Hematopoietic multipotent progenitor cell treated with erythropoietin and hydrocortisone succinate and interleukin-3 and kit ligand, for 6 days (in vitro differentiated cells): Measurements from ENCODE around the gene FTHL17.

ENCODE experiments used
- DNase-seq: peaks from one replicate; pipeline ENCODE4 v3.0.0-alpha.2; 2015

FTHL17 gene

DNA sequence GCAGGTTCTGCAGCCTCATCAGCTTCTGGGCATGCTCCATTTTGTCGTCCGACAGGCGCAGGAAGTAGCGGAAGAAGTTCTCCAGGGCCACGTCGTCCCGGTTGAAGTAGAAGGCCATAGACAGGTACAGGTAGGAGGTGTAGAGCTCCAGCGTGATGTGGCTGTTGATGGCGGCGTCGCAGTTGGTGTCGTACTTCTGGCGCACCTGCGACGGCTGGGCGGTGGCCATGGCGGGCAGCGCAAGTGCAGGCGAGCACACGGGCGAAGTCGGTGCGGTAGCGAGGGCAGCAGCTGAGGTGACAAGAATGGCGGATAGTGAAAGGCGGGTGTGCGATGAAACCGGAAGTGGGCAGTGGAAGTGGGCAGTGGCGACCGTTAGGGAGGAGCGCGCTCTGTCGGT lies at the start of gene FTHL17:
Gene FTHL17, minus strand, starts transcription at position 317 of the 400 bp plus-strand sequence. Its CDS starts 88 bp downstream, at position 229.
- no peak for DNase-seq

DNA sequence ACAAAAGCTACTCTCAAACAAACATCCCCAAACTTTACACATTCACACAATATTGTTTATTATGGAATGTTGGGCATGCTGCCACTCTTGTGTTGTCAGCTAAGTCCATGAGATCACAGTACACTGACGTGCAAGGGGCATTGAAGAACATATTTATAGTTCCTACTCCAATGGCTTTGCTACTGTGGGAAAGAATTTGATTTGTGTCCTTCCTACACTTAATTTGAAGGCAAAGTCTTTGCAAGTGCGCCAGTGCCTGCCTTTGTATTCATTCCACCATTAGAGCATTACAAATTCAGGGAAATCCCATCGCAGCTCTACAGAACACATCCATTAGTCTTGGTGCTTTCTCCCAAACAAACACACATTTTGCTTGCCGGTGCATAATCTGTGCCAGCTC lies 45.4 kb upstream of the FTHL17 start:
- DNase-seq = no peak

DNA sequence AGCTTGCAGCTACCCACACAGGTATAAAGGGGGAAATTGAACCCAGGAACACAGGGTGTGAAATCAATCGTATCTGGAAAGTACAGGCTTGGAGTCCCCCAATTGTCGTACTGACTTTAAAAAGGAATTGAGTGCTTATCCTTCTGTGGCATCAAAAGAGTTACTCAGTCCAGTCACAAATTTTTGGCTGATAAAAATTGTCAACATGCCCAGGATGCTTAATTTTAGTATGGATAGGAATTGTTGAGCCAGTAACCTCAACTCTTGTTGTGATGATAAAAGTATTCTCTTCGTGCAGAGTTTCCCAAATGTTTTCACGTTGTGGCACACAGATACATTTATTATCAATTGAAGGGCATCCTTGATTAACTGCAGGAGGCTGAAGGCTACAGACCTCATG lies 43.6 kb upstream of the FTHL17 start:
- DNase-seq = no peak

DNA sequence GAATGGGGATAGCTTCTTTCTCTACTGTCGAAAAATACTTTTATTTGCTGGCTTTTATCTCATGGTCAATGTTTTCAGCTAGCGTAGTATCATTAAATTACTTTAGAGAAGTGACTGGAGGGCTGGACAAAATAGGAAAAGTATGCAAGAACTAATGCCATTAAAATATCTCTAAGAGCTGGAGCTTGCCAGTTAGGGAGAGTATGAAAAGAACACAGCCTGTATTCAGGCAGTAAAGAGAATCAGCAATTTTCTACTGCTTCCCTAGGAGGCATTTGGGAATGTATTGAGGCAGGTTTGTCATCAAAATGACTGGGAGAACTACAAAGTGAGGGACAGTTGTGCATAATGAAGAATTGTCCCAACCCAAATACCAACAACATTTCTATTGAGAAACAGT lies 43.0 kb upstream of the FTHL17 start:
- no peak for DNase-seq

DNA sequence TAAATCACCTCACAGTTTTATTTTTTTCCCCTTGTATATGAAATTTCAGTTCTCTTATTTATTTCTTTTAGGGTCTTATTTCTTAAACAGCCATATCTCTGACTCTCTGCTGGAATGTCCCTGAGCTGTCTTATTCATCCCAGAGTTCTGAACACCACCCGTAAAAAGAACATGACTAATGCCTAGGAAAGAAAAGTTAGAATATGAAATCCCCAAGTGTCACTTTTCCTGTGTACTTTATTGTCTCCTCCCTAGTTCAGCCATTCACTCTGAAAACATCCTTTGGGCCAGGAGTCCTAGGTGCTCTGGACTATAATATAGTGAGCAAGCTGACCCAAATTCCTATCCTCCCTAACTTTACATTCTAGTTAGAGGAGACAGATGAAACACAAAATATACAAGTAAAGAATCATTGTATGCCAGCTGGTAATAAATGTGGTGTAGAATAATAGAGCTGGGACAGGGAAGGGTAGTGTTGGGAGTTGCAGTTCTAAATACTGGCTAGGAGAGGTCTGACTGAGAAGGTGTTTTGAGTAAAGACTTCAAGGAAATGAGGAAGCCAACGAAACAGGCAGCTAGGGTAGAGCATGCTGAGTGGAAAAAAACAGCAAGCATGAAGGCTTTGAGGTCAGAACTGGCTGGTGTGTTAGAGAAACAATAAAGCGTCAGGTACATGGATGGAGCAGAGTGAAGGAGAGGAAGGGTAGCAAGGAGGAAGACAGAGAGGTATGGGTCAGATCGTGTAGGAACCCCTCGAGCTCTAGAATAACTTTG lies 40.6 kb upstream of the FTHL17 start:
- no peak for DNase-seq

DNA sequence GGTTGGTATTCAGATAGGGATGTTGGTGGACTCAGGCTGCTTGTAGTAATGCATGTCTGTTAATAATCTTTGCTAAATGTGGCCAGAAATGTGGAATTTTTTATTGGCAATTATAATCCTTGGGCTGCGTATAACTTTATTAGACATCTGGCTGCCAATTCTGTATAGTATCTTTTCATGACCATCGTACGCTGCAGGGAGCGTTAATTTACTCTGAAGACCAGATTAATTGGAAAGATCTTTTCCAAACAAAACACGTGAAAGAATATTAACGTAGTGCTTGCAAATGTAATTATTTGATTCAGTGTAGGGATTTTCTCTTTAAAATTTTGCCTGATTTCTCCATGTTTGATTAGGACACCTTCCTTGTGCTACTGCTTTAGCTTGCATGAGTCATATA lies 38.8 kb upstream of the FTHL17 start:
- DNase-seq = no peak

DNA sequence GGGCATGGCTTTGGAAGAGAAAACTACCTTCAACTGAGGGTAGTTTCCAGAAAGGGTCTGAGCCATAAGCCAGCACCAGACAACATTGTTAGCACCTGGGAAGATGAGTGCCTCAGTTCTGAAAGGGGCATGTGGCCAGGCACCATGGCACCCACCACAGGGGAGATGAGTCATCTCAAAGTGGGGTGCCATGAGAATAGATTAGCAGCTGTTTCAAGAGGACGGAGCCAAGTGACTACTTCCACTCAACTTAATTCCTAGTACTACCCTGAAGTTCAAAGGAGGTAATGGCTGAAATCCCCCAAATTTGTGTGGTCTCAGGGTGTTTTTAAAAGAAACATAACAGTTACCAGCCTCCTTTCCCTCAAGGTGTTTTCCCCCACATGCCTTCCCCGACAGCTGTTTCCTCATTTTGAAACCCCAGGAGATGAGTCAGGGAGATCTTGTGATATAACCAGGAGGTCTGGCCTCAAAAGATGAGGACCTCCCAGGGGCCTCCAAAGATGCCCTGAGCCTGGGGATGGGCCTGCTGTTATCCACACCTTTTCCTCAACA lies 27.8 kb upstream of the FTHL17 start:
- DNase-seq = peak; percentile 18

DNA sequence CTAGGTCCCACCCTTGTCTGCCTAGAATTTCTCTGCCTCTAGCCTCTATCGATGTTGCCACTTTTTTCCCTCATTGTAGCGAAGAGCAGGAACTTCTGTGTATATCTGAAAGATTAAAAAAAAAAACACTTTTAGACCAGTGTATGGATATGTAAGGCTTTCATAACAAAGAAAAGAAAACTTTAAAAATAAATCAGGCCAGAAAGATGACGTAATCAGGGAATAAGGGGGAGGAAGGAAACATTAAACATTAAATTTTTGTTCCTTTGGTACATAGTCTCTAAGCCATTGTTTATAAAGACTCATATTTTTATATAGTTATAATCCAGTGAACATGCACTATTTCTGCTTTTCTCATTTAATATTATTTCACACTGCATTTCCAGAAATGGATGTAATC lies 26.2 kb upstream of the FTHL17 start:
- no peak for DNase-seq

DNA sequence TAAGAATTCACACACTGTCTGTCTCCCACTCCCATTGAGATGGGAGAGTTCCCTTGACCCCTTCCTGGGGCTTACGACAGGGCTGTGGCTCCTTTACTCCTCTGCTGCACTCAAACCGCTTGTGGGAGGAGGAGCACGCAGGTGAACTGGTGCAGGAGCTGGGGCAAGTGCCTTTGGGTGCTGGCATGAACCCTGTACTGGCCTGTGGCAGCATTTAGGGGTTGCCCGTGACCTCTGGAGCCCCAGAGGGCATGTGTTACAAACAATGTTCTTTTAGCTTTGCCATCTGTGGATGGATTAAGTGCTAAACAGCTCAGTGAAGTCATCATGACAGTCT lies 21.8 kb upstream of the FTHL17 start:
- no peak for DNase-seq

DNA sequence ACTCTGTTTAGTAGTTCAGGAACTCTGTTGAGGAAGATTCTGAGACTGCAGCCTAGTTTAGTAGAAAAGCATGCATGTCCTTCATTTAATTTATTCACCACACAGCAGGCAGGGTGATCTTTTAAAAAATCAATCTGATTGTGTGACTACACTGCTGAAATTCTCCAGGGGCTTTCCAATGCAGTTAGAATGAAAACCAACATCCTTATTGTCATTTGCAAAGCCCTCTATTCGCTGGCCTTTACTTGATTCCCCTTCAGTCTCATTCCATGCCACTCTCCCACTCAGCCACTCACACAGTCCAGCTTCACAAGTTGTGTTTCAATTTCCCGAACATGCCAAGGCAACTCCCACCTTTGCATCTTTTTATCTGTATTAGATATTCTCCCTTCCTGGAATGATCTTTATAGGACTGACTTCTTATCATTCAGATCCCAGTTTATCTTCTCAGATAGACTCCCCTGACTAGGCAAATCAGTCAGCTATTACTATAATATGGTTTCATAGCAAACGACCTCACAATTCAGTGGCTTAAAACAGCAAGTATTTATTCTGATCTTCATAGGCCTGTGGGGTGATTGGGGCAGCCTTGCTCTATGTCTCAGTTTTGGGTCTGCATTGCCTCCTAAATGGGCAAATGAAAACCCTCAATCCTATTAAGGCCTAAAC lies 21.3 kb upstream of the FTHL17 start:
- DNase-seq = no peak

DNA sequence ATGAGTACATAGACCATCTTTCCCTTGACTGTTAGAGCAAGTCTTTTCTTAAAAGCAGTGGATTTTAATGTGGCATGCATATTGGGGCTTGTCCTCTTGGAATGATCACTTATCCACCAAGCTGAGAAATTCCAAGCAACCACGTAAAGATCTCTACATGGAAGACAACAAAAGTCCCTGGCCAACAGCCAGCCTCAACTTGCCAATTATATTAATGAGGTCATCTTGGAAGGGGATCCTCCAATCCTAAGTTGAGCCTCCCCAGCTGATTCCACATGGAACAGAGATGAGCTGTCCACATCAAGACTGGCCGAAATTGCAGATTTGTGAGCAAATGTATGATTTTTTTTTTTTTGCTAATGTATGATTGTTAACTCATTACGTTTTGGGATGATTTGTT lies 20.6 kb upstream of the FTHL17 start:
- no peak for DNase-seq

DNA sequence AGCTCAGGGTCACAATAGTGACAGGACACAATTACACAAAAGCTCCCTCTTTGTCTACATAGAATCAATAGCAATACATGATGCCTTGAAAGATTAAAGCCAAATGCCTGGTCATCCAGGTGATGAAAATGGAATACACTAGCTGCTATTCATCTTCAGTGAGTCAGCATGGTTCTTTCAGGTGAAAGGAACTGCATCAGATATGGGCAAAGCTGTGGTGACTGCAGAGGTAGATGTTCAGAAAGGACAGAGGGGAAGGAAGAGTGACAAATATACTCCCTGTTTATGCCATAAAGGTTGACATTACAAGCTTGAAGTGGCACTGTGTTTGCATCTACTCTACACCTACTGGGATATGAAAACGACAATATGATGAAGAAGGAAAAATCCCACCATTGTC lies 20.0 kb upstream of the FTHL17 start:
- DNase-seq = no peak

DNA sequence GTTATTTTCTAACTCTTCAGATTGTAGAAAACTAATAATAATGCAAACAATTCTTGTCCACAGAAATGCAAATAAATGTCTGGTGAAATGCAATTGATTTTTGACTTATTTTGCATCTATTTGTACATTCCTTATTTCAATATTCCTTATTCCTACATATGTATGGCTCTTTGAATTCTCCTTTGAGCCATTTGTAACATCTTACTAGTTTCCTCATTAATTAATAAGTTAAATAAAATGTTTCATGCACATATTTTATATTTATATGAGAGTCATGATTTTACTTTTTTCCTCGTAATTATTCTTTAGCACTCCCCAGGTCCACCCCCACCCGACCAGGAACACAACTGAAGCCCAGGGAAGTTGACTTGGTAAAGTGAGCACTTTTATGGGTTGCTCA lies 2.7 kb upstream of the FTHL17 start:
- DNase-seq = no peak

DNA sequence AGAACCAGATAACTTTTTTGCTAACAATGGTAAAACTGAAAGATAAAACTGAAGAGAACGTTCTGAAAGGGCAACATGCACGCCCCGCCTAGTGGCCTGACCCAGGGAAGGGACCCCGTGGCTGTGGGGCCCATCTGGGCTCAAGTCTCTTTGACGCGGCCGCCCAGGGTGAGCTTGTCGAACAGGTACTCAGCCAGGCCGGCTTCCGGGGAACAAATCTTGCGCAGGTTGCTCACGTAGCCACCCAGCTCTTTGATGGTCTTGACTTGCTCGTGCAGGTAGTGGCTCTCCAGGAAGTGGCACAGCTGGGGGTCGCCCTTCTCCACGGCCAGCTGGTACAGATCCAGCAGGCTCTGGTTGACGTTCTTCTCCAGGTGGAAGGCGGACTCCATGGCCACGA lies 579 bp downstream of the FTHL17 start:
- DNase-seq = no peak

DNA sequence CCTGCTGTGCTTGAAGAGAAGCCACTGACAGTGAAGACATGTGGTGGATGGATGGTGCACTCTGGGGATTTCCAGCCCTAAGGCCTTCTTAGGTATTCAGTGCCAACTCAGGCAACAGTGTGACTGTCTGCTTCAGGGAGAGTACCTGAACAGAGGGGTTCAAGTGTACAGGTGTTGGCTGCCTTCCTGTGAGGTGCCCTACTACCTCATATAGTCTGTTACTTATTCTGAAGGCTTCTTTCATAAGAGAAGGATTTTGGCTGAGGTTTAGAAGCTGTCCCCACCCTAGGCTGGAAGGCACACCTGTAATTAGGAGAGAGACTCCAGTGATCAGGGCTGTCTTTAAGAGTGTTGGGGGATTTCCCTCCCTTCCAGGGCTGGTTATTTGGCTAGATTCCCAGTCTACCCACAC lies 1.8 kb downstream of the FTHL17 start:
- no peak for DNase-seq

DNA sequence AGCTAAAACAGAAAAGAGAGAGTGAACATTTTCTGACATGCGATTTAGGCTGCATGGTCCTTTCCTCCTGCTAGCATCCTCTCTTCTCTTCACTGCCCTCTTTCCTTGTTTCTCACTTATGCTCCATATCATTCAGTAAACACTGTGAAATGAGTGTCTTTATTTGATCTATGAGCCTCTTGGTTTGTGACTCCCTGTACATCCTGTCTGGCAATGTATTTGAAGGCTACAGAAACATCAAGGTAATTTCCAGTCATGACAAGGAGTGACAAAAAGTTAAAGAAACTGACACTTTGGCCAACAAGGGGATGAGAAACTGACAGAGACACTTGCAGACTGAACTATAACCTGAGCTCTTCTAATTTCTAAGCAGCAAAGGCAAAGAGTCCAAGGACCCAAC lies 8.7 kb downstream of the FTHL17 start:
- no peak for DNase-seq

DNA sequence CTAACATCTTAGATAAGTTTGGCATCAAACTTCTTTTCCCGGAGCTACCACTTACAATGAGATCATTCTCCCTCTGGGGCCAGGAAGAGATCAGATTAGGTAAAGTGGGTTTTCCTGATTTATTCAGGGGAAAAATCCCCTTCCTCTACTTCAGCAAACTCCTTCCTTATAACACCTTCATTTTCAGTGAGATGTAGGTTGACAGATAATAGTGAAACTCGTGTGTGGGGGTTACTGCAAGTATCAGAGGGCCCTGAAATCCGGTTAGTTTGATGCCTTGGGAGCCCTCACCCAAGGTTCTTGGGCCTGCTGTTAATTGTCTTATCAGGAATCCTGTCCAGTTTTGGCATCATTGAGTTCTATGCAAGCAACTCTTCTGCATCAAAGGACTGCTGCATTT lies 10.8 kb downstream of the FTHL17 start:
- no peak for DNase-seq

DNA sequence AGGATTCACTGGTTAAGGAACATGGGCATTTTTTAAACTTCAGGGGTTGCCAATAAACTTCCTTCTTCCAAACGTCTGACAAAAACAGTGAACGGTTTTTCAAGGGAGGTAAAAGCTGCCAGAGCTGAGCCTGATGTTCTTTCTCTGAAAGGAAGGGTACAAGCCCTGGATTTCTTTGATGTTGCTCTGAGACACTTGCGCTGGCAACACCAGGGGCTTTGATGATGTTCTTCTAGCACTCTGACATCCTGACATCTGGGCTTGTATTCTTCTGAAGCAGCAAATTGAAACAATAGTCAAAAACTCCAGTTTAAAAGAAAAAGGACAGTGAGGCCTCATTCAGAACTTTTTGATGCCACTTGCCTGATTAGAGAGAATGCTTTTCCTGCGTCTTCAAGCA lies 11.8 kb downstream of the FTHL17 start:
- DNase-seq = no peak

DNA sequence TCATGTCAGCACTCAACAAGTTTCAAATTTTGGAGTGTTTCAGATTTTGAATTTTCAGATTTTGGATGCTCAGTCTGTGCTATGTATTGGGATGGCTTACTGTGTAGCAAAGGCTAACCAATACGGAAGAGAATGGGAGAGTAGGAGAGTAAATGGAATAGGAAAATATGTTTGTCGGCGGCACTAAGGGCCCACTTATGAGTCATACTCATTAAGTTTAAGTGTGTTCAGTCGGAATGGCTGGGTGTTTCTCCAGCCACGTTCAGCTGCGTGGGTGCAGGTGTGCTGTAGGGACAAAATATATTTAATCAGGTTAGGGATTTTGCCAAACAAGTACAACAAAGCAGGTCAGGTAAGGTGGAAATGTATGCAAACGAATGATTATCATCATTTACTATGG lies 13.6 kb downstream of the FTHL17 start:
- no peak for DNase-seq

DNA sequence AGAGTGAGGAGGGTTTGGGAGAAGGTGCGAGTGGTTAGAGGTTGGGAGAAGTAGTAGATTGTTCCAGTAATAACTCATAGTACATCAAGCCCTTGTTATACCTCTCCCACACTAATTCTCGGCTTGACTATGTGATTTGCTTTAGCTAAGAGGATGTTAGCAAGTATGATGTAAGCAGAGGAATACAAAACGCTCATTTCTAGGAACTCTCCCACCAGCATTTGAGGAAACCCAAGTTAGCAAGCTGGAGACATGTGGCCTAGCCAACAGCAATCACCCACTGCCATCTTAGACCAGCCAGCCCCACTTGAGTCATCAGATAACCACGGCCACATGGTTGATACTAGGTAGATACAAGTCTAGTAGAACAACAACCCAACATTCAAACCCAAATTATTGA lies 14.2 kb downstream of the FTHL17 start:
- DNase-seq = peak; percentile 23

DNA sequence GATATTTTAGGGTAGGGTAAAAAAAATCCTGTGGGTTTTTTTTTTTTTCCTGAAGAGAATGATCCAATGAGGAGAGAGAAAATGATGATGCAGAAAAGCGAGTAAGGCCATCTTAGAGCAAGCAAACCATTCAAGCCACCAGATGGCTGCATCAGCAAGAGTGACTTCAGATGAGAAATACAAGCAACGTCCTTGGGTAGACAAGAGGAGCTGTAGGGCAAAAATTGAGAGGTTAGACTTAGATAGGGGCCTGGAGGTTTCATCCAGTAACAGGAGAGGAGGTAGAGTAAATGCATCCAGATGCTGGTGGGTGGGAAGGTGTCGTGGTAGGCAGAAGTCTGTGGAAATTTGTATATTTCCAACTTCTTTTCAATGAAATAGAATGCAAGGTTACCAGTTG lies 14.6 kb downstream of the FTHL17 start:
- no peak for DNase-seq

DNA sequence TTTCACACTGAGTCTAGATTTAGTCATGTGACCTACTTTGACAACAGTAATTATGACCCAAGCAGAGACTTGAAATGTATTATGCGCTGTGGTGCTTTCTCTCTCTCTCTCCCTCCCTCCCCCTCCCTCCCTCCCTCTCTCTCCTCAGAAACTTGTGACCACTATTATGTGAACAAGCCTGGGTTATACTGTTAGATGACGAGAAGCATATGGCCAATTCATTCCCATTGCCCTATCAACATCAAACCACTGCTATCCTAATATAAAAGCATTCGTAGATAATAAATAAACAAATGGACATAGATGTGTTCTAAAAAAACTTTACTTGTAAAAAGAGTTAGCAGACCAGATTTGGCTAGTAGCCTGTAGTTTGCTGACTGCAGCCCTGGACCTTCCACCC lies 18.2 kb downstream of the FTHL17 start:
- DNase-seq = no peak

DNA sequence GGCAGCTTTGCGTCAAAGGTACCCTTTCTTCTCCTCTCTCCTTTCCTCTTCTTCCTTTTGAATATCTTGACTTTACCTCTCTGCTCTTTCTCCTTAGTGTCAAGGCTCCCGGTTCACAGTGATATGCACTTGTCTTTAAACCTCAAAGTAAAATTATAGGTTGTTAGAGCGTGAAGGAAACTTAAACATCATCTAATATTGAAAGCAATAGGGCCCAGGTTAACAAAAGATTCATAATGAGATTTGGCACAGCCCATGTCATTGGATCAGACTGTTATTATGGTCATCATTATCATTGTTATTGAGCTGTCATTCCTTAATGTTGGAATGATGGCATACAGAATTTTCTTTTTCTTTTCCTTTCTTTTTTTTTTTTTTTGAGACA lies 32.5 kb downstream of the FTHL17 start:
- no peak for DNase-seq

DNA sequence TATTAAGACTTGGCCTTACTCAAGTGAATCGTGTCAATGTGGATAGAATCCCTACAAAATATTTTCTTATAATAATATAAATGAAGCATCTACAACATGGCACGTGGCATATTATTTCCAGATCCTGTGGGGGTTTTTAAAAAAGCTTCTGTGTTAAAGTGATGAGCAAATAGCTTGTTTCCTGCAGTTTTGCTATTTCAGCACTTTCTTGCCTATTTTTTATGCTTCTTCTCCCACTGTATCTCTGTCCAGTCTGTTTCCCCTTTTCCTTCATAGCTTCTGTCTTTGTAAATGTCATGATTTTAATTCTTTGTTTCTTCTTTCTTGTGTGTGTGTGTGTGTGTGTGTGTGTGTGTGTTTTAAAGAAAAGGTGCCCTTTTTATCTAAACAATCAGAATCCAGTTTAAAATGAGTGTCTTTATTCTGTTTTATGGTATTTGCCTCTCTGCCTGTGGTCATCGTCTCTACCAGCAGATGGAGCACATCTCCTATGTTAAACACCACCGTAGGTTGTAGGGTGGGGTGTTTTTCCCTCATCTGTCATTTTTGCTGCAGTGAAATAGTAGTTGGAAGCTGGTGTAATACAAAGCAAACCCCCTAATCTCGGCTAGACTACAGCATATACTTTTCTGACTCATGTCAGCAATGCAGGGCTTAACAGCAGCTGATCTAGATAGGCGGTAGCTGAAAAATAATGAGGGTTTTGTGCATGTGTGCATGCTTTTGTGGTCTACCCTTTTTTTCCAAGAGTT lies 33.1 kb downstream of the FTHL17 start:
- peak; percentile 55 for DNase-seq
